GM23338 (cell line): ENCODE results near the gene TNFAIP6. TPM values are rescaled to one million over a fixed set of nuclear protein-coding genes. Genes with fewer than 3 reads are reported as not detected.
A peak's percentile ranks its signal among the peaks of the same experiment; 100 is the strongest.
"Not testable (repeated sequence)": the region's sequence is repeated elsewhere in the genome, so short reads cannot be mapped to it uniquely, and the experiment has no call there.

Source experiments
- ATAC-seq: fragments of 200-7000 bp; cut with Tn5 transposase; 3 replicates; pipeline ENCODE4 v1.9.1; 2020
- DNase-seq: peaks from one replicate; pipeline ENCODE4 v3.0.0-alpha.2; 2015; ENCODE audit warnings: low spot score
- H2AFZ ChIP-seq: fragments of 200-600 bp; sonication (generic); 2 replicates; pipeline ENCODE4 v1.8.0; 2016; ENCODE audit warnings: antibody characterized with exemption, mild to moderate bottlenecking, moderate library complexity
- H3F3A ChIP-seq: fragments of 200-600 bp; sonication (generic); replicated peaks from 2 replicates; pipeline ENCODE4 v1.8.0; 2017; ENCODE audit warnings: antibody characterized with exemption, mixed run types, low read depth
- H3K27ac ChIP-seq: fragments of 200-600 bp; sonication (generic); 2 replicates; pipeline ENCODE4 v1.6.1; 2016; ENCODE audit warnings: low read depth
- H3K27me3 ChIP-seq: fragments of 200-600 bp; sonication (generic); 2 replicates; pipeline ENCODE4 v1.8.0; 2016; ENCODE audit warnings: mild to moderate bottlenecking, mixed run types, moderate library complexity; ENCODE audit not compliant: insufficient read depth
- H3K36me3 ChIP-seq: fragments of 200-600 bp; sonication (generic); 2 replicates; pipeline ENCODE4 v1.8.0; 2016; ENCODE audit warnings: mild to moderate bottlenecking; ENCODE audit not compliant: insufficient read depth
- H3K4me1 ChIP-seq: fragments of 200-600 bp; sonication (generic); 2 replicates; pipeline ENCODE4 v1.8.0; 2016; ENCODE audit warnings: mild to moderate bottlenecking, moderate library complexity; ENCODE audit not compliant: insufficient read depth
- H3K4me2 ChIP-seq: fragments of 200-600 bp; sonication (generic); 2 replicates; pipeline ENCODE4 v1.7.1; 2017; ENCODE audit warnings: mixed run types
- H3K4me3 ChIP-seq: fragments of 200-600 bp; sonication (generic); 2 replicates; pipeline ENCODE4 v1.6.1; 2016; ENCODE audit warnings: mixed run types
- H3K79me2 ChIP-seq: fragments of 200-600 bp; sonication (generic); replicated peaks from 2 replicates; pipeline ENCODE4 v1.8.0; 2017; ENCODE audit warnings: mild to moderate bottlenecking; ENCODE audit not compliant: insufficient read depth
- H3K9me2 ChIP-seq: fragments of 200-600 bp; sonication (generic); 2 replicates; pipeline ENCODE4 v1.8.0; 2017; ENCODE audit not compliant: insufficient read depth
- H4K20me1 ChIP-seq: fragments of 200-600 bp; sonication (generic); replicated peaks from 2 replicates; pipeline ENCODE4 v1.8.0; 2017; ENCODE audit warnings: mild to moderate bottlenecking; ENCODE audit not compliant: insufficient read depth
- H3K27ac Mint-ChIP-seq: 2 replicates; pipeline ENCODE4 v1.8.0; 2020; ENCODE audit warnings: inconsistent platforms, mild to moderate bottlenecking, moderate library complexity, mixed read lengths
- H3K27me3 Mint-ChIP-seq: 3 replicates; pipeline ENCODE4 v1.8.0; 2022; ENCODE audit warnings: low read depth, mild to moderate bottlenecking, moderate library complexity, mixed read lengths, inconsistent platforms; ENCODE audit not compliant: insufficient read depth, poor library complexity
- H3K36me3 Mint-ChIP-seq: 3 replicates; pipeline ENCODE4 v1.8.0; 2021; ENCODE audit warnings: low read depth, mild to moderate bottlenecking, inconsistent platforms, moderate library complexity, mixed read lengths
- H3K4me1 Mint-ChIP-seq: 3 replicates; pipeline ENCODE4 v1.8.0; 2020; ENCODE audit warnings: mild to moderate bottlenecking, inconsistent platforms, mixed read lengths
- H3K4me3 Mint-ChIP-seq: 3 replicates; pipeline ENCODE4 v1.8.0; 2021; ENCODE audit warnings: moderate library complexity, mild to moderate bottlenecking, inconsistent platforms, mixed read lengths
- H3K9me3 Mint-ChIP-seq: 3 replicates; pipeline ENCODE4 v1.8.0; 2020; ENCODE audit warnings: moderate library complexity, mild to moderate bottlenecking, inconsistent platforms, mixed read lengths
- CREB1 ChIP-seq: fragments of 250-450 bp; sonication (Bioruptor Pico); IDR thresholded peaks from 2 replicates; pipeline ENCODE4 v1.5.0; 2020; ENCODE audit warnings: low read depth, mild to moderate bottlenecking, moderate library complexity
- EZH2 ChIP-seq: fragments of 200-600 bp; sonication (generic); IDR thresholded peaks from one replicate; pipeline ENCODE4 v1.8.0; 2017; ENCODE audit warnings: antibody characterized with exemption, mild to moderate bottlenecking, low read depth; ENCODE audit not compliant: unreplicated experiment
- JUNB ChIP-seq: IDR thresholded peaks from one replicate; pipeline ENCODE4 v1.6.1; 2016; ENCODE audit warnings: antibody characterized with exemption; ENCODE audit not compliant: unreplicated experiment
- POLR2AphosphoS5 ChIP-seq: IDR thresholded peaks from 2 replicates; pipeline ENCODE4 v1.6.1; 2016; ENCODE audit warnings: antibody characterized with exemption, low read depth
- STAT1 ChIP-seq: IDR thresholded peaks from one replicate; pipeline ENCODE4 v1.6.1; 2016; ENCODE audit warnings: antibody characterized with exemption; ENCODE audit not compliant: unreplicated experiment
- ZNF114 ChIP-seq: fragments of 250-450 bp; sonication (Bioruptor Pico); IDR thresholded peaks from 2 replicates; pipeline ENCODE4 v1.5.0; 2020; ENCODE audit warnings: mild to moderate bottlenecking, moderate library complexity
- ZNF331 ChIP-seq: fragments of 250-450 bp; sonication (Bioruptor Pico); IDR thresholded peaks from 2 replicates; pipeline ENCODE4 v1.5.0; 2020; ENCODE audit warnings: low read depth, mild to moderate bottlenecking, moderate library complexity
- polyA plus RNA-seq: library from polyadenylated mRNA; unstranded; fragments of >200 nt; fragmentation: Nextera tagmentation; extraction: Ambion mirVana; gene quantifications from 2 replicates; pipeline ENCODE4 v1.2.1, GENCODE V29; 2016
- total RNA-seq: library from RNA; depleted of rRNA; stranded (reverse); fragments of >200 nt; shearing (Covaris generic); gene quantifications from 2 replicates; pipeline ENCODE4 v1.2.3, GENCODE V29; 2014
- TF ChIP-seq, protein P1 (sequence below), 2 experiments: fragments of 200-600 bp in 1 of 2; sonication (generic) in 1 of 2; conservative IDR thresholded peaks; 2 replicates each; pipeline versions ENCODE4 v1.5.1 to v1.6.1; 2016 to 2017; ENCODE audit warnings: antibody characterized with exemption in 2 of 2, low read depth in 2 of 2, mild to moderate bottlenecking in 2 of 2, moderate library complexity in 1 of 2

Gene TNFAIP6
- total and polyA plus RNA-seq, 2 experiments from 2014 or later: 2.9 to 6.1 TPM

DNA sequence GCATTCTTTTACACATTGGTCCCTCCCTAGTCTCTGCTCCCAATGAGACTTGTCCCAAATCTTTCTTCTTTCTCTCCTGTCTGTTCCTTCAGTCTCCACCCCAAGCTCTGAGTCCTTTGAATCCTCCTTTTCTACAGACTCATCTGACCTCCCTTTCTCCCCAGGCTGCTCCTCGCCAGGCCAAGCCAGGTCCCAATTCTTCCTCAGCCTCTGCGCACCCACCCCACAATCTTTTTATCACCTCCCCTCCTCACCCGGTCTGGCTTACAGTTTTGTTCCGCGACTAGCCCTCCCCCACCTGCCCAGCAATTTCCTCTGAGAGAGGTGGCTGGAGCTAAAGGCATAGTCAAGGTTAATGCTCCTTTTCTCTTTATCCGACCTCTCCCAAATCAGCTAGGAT lies 47.1 kb upstream of the TNFAIP6 start:
- not testable (repeated sequence) for H3K79me2 ChIP-seq, H3K4me2 ChIP-seq, H3K27ac ChIP-seq, H2AFZ ChIP-seq, H3K4me3 ChIP-seq, H3K9me2 ChIP-seq, H3F3A ChIP-seq, H3K4me1 ChIP-seq, H3K36me3 Mint-ChIP-seq, H3K27me3 Mint-ChIP-seq, ATAC-seq, H3K27me3 ChIP-seq, H3K4me3 Mint-ChIP-seq, H3K4me1 Mint-ChIP-seq, DNase-seq, H3K36me3 ChIP-seq, H3K27ac Mint-ChIP-seq, H4K20me1 ChIP-seq
- peaks cover 14% of the 10 kb centered on the region for H3K9me3 Mint-ChIP-seq

DNA sequence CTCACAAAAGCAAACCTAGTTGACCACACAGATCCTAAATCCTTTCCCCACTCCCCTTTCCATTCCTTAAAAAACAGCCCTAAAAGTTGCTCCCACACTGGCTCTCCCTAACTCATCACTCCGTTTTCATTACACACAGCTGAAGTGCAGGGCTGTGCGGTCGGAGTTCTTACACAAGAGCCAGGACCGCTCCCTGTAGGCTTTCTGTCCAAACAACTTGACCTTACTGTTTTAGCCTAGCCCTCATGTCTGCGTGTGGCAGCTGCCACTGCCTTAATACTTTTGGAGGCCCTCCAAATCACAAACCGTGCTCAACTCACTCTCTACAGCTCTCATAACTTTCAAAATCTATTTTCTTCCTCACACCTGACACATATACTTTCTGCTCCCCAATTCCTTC lies 45.0 kb upstream of the TNFAIP6 start:
- not testable (repeated sequence) for H3K36me3 ChIP-seq, H3F3A ChIP-seq, H3K27me3 Mint-ChIP-seq, H3K4me3 Mint-ChIP-seq, H3K4me1 ChIP-seq, H3K36me3 Mint-ChIP-seq, H3K4me1 Mint-ChIP-seq, H3K27ac ChIP-seq, H2AFZ ChIP-seq, H3K4me3 ChIP-seq, H3K79me2 ChIP-seq, H4K20me1 ChIP-seq, H3K27me3 ChIP-seq, H3K9me2 ChIP-seq, H3K27ac Mint-ChIP-seq, ATAC-seq, H3K9me3 Mint-ChIP-seq, DNase-seq, H3K4me2 ChIP-seq

DNA sequence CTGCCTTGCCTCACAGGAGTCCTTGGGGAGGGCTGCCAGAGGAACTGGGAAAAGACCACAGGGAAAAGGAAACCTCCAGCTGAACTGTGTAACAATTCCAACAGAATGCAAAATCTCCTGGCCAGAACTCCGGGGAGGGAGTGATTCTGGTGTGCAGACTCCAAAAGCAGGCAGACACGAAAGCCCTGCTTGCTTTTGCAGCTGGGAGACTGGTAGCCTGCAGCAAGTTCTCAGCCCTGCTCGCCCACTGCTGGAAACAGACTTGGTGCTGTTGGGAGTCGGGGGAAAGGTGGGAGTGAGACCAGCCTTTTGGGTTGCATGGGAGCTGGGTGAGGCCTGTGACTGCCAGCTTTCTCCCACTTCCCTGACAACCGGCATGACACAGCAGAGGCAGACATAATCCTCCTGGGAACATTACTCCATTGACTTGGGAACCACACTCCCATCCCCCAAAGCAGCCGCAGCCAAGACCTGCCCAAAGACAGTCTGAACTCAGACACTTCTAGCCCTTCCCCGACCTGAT lies 42.0 kb upstream of the TNFAIP6 start:
- no peak overlapping the region for H3K27ac ChIP-seq
- peaks cover 7% of the 10 kb centered on the region for H3K4me1 ChIP-seq
- H3K36me3 ChIP-seq: 0 out of 2 replicates have a peak, but pooled peaks cover 3% of the 10 kb centered on the region
- 0 out of 2 replicates have a peak overlapping the region, but pooled peaks have one; percentile 14 for H3K4me2 ChIP-seq
- no peaks in the 10 kb centered on the region for H3F3A ChIP-seq
- H3K27me3 Mint-ChIP-seq: no peaks in the 10 kb centered on the region
- H3K27me3 ChIP-seq: no peaks in the 10 kb centered on the region
- DNase-seq: no peak
- ATAC-seq: peak; percentile 66
- H3K4me3 Mint-ChIP-seq: no peak overlapping the region
- peak overlapping the region; percentile 96 for H2AFZ ChIP-seq
- peaks cover 3% of the 10 kb centered on the region; the same call in 1 of the 2 replicates for H3K9me2 ChIP-seq
- no peaks in the 10 kb centered on the region for H3K79me2 ChIP-seq
- no peak for TF ChIP-seq JUNB
- TF ChIP-seq POLR2AphosphoS5: no peak
- H4K20me1 ChIP-seq: no peaks in the 10 kb centered on the region
- H3K9me3 Mint-ChIP-seq: peaks cover 8% of the 10 kb centered on the region; the same call in 2 of the 3 replicates
- no peak overlapping the region; the same call in 1 of the 2 replicates for H3K27ac Mint-ChIP-seq
- peaks cover 5% of the 10 kb centered on the region; the same call in 2 of the 3 replicates for H3K4me1 Mint-ChIP-seq
- peaks cover 5% of the 10 kb centered on the region; the same call in 1 of the 3 replicates for H3K36me3 Mint-ChIP-seq
- H3K4me3 ChIP-seq: no peak overlapping the region

DNA sequence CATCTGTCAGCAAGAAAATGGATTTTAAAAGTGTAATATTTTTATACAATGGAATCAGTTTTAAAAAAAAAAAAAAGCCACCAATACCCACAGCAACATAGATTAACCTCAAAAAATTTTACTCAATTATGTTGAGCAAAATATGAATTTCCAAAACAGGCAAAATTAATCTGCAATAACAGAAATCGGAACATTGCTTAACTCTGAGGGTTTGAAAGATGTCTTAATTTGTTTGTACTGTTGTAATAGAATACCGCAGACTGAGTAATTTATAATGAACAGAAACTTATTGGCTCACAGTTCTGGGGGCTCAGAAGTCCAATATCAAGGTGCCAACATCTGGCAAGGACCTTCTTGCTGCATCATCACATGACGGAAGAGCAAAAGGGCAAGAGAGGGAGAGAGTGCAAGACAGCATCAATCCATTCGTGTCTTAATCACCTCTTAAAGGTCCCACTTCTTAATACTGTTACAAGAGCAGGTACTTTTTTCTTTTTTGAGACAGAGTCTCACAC lies 31.8 kb upstream of the TNFAIP6 start:
- Histone ChIP-seq H3K9me2 (no peaks in the 10 kb centered on the region), H4K20me1 (no peaks in the 10 kb centered on the region), H3K27ac (no peak overlapping the region), H3K79me2 (no peaks in the 10 kb centered on the region), H2AFZ (no peak overlapping the region), H3K4me2 (no peak overlapping the region), H3F3A (no peaks in the 10 kb centered on the region), H3K27me3 (no peaks in the 10 kb centered on the region), H3K4me1 (no peaks in the 10 kb centered on the region), H3K4me3 (no peak overlapping the region), H3K36me3 (no peaks in the 10 kb centered on the region)
- no peaks in the 10 kb centered on the region for H3K4me1 Mint-ChIP-seq
- no peak overlapping the region for H3K4me3 Mint-ChIP-seq
- peaks cover 5% of the 10 kb centered on the region; the same call in 2 of the 3 replicates for H3K9me3 Mint-ChIP-seq
- H3K27ac Mint-ChIP-seq: no peak overlapping the region
- no peak for DNase-seq
- peaks cover 2% of the 10 kb centered on the region for H3K27me3 Mint-ChIP-seq
- ATAC-seq: no peak
- peaks cover 2% of the 10 kb centered on the region; the same call in 2 of the 3 replicates for H3K36me3 Mint-ChIP-seq
- no peak for TF ChIP-seq STAT1
- no peak for TF ChIP-seq JUNB
- TF ChIP-seq ZNF331 (CRISPR knock-in tag): no peak
- no peak for TF ChIP-seq ZNF114 (CRISPR knock-in tag)
- TF ChIP-seq CREB1 (CRISPR knock-in tag): no peak
- TF ChIP-seq POLR2AphosphoS5: no peak
- TF ChIP-seq, protein P1, sequence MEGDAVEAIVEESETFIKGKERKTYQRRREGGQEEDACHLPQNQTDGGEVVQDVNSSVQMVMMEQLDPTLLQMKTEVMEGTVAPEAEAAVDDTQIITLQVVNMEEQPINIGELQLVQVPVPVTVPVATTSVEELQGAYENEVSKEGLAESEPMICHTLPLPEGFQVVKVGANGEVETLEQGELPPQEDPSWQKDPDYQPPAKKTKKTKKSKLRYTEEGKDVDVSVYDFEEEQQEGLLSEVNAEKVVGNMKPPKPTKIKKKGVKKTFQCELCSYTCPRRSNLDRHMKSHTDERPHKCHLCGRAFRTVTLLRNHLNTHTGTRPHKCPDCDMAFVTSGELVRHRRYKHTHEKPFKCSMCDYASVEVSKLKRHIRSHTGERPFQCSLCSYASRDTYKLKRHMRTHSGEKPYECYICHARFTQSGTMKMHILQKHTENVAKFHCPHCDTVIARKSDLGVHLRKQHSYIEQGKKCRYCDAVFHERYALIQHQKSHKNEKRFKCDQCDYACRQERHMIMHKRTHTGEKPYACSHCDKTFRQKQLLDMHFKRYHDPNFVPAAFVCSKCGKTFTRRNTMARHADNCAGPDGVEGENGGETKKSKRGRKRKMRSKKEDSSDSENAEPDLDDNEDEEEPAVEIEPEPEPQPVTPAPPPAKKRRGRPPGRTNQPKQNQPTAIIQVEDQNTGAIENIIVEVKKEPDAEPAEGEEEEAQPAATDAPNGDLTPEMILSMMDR (conservative IDR thresholded peaks at IDR 0.05; ENCODE audit: low read depth in 2 of 2): no peak
- no peak for TF ChIP-seq EZH2
